CD14-positive monocyte (primary cell): ENCODE results near the gene IFNL2. TPM values are rescaled to one million over a fixed set of nuclear protein-coding genes. Genes with fewer than 3 reads are reported as not detected.
A peak's percentile ranks its signal among the peaks of the same experiment; 100 is the strongest.

Experiments
- DNase-seq, 3 donors: peaks; one replicate each; pipeline ENCODE4 v3.0.0-alpha.2; 2011 to 2022
- H2AFZ ChIP-seq: 2 replicates; pipeline ENCODE4 v1.6.0; 2012; ENCODE audit warnings: mild to moderate bottlenecking, low read depth, low read length, inconsistent platforms; ENCODE audit not compliant: insufficient read depth, poor library complexity, severe bottlenecking
- H3K27ac ChIP-seq, 2 donors: 1 replicate in 1 of 2; 2 replicates in 1 of 2; pipeline ENCODE4 v1.5.1; 2012 to 2013; ENCODE audit warnings: low read length in 2 of 2, control low read depth in 1 of 2, inconsistent platforms in 1 of 2, low read depth in 1 of 2, mild to moderate bottlenecking in 1 of 2
- H3K27me3 ChIP-seq, 2 donors: one replicate each; pipeline versions ENCODE4 v1.6.0 to v1.6.1; 2011 to 2013; ENCODE audit warnings: low read length in 2 of 2; ENCODE audit not compliant: control insufficient read depth in 2 of 2, insufficient read depth in 2 of 2
- H3K36me3 ChIP-seq, 2 donors: replicated peaks in 1 of 2; 1 replicate in 1 of 2; 2 replicates in 1 of 2; pipeline versions ENCODE4 v1.5.1 to v1.6.1; 2012 to 2013; ENCODE audit warnings: low read length in 2 of 2, control low read depth in 1 of 2, inconsistent platforms in 1 of 2, mild to moderate bottlenecking in 1 of 2; ENCODE audit not compliant: insufficient read depth in 2 of 2, control insufficient read depth in 1 of 2
- H3K4me1 ChIP-seq, 2 donors: 1 replicate in 1 of 2; 2 replicates in 1 of 2; pipeline versions ENCODE4 v1.5.1 to v1.6.1; 2012 to 2013; ENCODE audit warnings: low read length in 2 of 2, control low read depth in 1 of 2, inconsistent platforms in 1 of 2, mild to moderate bottlenecking in 1 of 2, moderate library complexity in 1 of 2; ENCODE audit not compliant: insufficient read depth in 2 of 2, control insufficient read depth in 1 of 2
- H3K4me2 ChIP-seq: replicated peaks from 2 replicates; pipeline ENCODE3; 2012; ENCODE audit warnings: low read length, moderate library complexity, mild to moderate bottlenecking; ENCODE audit not compliant: poor library complexity, severe bottlenecking; ENCODE audit errors: extremely low read depth
- H3K4me3 ChIP-seq, 3 experiments: fragments of 200-600 bp in 1 of 3; sonication (generic) in 1 of 3; replicated peaks in 1 of 3; 1 replicate in 2 of 3; 2 replicates in 1 of 3; pipeline ENCODE4 v1.5.1; 2011 to 2013; ENCODE audit warnings: low read length in 3 of 3, mild to moderate bottlenecking in 3 of 3, control low read depth in 2 of 3, low read depth in 2 of 3, inconsistent platforms in 1 of 3, moderate library complexity in 1 of 3
- H3K79me2 ChIP-seq: 2 replicates; pipeline ENCODE4 v1.6.0; 2012; ENCODE audit warnings: mild to moderate bottlenecking, control low read depth, inconsistent platforms, low read length, moderate library complexity; ENCODE audit not compliant: insufficient read depth
- H3K9ac ChIP-seq: 2 replicates; pipeline ENCODE4 v1.6.0; 2017; ENCODE audit warnings: low read length, mild to moderate bottlenecking; ENCODE audit not compliant: insufficient read depth, poor library complexity, severe bottlenecking
- H3K9me3 ChIP-seq, 2 donors: replicated peaks in 1 of 2; 1 replicate in 1 of 2; 2 replicates in 1 of 2; pipeline versions ENCODE4 v1.5.1 to v1.6.1; 2012 to 2013; ENCODE audit warnings: low read length in 2 of 2, control low read depth in 1 of 2; ENCODE audit not compliant: control insufficient read depth in 1 of 2, insufficient read depth in 1 of 2
- H4K20me1 ChIP-seq: 2 replicates; pipeline ENCODE4 v1.6.0; 2012; ENCODE audit warnings: mild to moderate bottlenecking, low read length, control low read depth, moderate library complexity; ENCODE audit not compliant: insufficient read depth
- H3K27ac Mint-ChIP-seq, 7 donors: one replicate each; pipeline ENCODE4 v1.8.0; 2020; ENCODE audit warnings: mild to moderate bottlenecking in 7 of 7, mixed read lengths in 7 of 7, moderate library complexity in 6 of 7, inconsistent platforms in 2 of 7
- H3K27me3 Mint-ChIP-seq, 3 donors: one replicate each; pipeline ENCODE4 v1.8.0; 2021 to 2022; ENCODE audit warnings: low read depth in 3 of 3, mild to moderate bottlenecking in 3 of 3, mixed read lengths in 3 of 3, moderate library complexity in 3 of 3, inconsistent platforms in 1 of 3
- H3K36me3 Mint-ChIP-seq, 2 donors: one replicate each; pipeline ENCODE4 v1.8.0; 2020; ENCODE audit warnings: mixed read lengths in 2 of 2, inconsistent platforms in 1 of 2, mild to moderate bottlenecking in 1 of 2
- H3K4me1 Mint-ChIP-seq: one replicate; pipeline ENCODE4 v1.8.0; 2020; ENCODE audit warnings: mild to moderate bottlenecking, mixed read lengths
- H3K4me3 Mint-ChIP-seq, 2 donors: one replicate each; pipeline ENCODE4 v1.8.0; 2020; ENCODE audit warnings: mild to moderate bottlenecking in 2 of 2, mixed read lengths in 2 of 2, moderate library complexity in 1 of 2
- H3K9me3 Mint-ChIP-seq, 7 donors: one replicate each; pipeline ENCODE4 v1.8.0; 2020 to 2022; ENCODE audit warnings: mixed read lengths in 7 of 7, mild to moderate bottlenecking in 6 of 7, moderate library complexity in 6 of 7, inconsistent platforms in 2 of 7
- CTCF ChIP-seq: fragments of 200-600 bp; IDR thresholded peaks from one replicate; pipeline ENCODE4 v1.8.0; 2022; ENCODE audit warnings: antibody characterized with exemption, mild to moderate bottlenecking
- WGBS: methylation state at CpG from one replicate; pipeline ENCODE4 v1.1.5; 2013; ENCODE audit warnings: missing lambda C conversion rate; ENCODE audit not compliant: insufficient coverage; 5-methylcytosine and 5-hydroxymethylcytosine counted together
- intact Hi-C, 2 donors: fragments of 100-400 bp; cut with micrococcal nuclease; formaldehyde crosslinking; loops; one replicate each; pipeline versions ENCODE4 v1.15.0 to v1.15.1; 2023
- polyA plus RNA-seq, 3 donors: library from polyadenylated mRNA; depleted of rRNA in 1 of 3; unstranded in 2 of 3; stranded (reverse) in 1 of 3; fragments of 300-500 nt in 2 of 3; fragments of >200 nt in 1 of 3; fragmentation: Illumina TruSeq in 2 of 3; gene quantifications; 1 replicate in 2 of 3; 2 replicates in 1 of 3; pipeline ENCODE4 v1.2.3, GENCODE V29; 2012 to 2021

The IFNL2 gene
- polyA plus RNA-seq, 3 donors: not detected

- Histone ChIP-seq H3K36me3 (peaks cover 17 to 19% of the 10 kb centered on the region in 2 donors), H3K79me2 (no peaks in the 10 kb centered on the region), H3K4me1 (peaks cover 4 to 7% of the 10 kb centered on the region in 2 donors), H3K4me3 (no peak overlapping the region), H3K9ac (no peak overlapping the region), H2AFZ (no peak overlapping the region), H4K20me1 (peaks cover 24% of the 10 kb centered on the region), H3K4me2 (no peak overlapping the region), H3K27me3 (peaks cover 0 to 20% of the 10 kb centered on the region in 2 donors), H3K9me3 (no peaks in the 10 kb centered on the region), H3K27ac (no peak overlapping the region)
- H3K27me3 Mint-ChIP-seq: peaks cover 22 to 33% (median 32%) of the 10 kb centered on the region in 3 donors
- peak overlapping the region in 1 of 7 donors; percentile 16 for H3K27ac Mint-ChIP-seq
- no peak for DNase-seq
- H3K4me1 Mint-ChIP-seq: peaks cover 12% of the 10 kb centered on the region
- TF ChIP-seq CTCF: no peak
- intact Hi-C loops: no loop called here
- no peak overlapping the region for H3K4me3 Mint-ChIP-seq
- peaks cover 0 to 7% (median 3%) of the 10 kb centered on the region in 7 donors for H3K9me3 Mint-ChIP-seq
- H3K36me3 Mint-ChIP-seq: peaks cover 30 to 45% of the 10 kb centered on the region in 2 donors
- WGBS: 100% methylated on average over 4 of the region's 4 CpGs
These were observed 50.5 kb downstream of the IFNL2 start for GRCh38 chr19:39318690-39319089.

- Histone ChIP-seq H3K27ac (no peak overlapping the region), H4K20me1 (peaks cover 28% of the 10 kb centered on the region), H3K27me3 (peaks cover 0 to 20% of the 10 kb centered on the region in 2 donors), H3K36me3 (peaks cover 11 to 13% of the 10 kb centered on the region in 2 donors), H2AFZ (no peak overlapping the region), H3K9me3 (no peaks in the 10 kb centered on the region), H3K4me1 (peaks cover 4 to 7% of the 10 kb centered on the region in 2 donors), H3K9ac (no peak overlapping the region), H3K4me3 (no peak overlapping the region), H3K79me2 (no peaks in the 10 kb centered on the region), H3K4me2 (peak overlapping the region; percentile 74)
- TF ChIP-seq CTCF: no peak
- 84% methylated on average over 4 of the region's 5 CpGs for WGBS
- intact Hi-C loops: no loop called here
- peak overlapping the region; percentile 47 to 66 for H3K4me3 Mint-ChIP-seq
- peaks cover 22 to 33% (median 32%) of the 10 kb centered on the region in 3 donors for H3K27me3 Mint-ChIP-seq
- peaks cover 0 to 7% (median 3%) of the 10 kb centered on the region in 7 donors for H3K9me3 Mint-ChIP-seq
- no peak for DNase-seq
- H3K4me1 Mint-ChIP-seq: peaks cover 16% of the 10 kb centered on the region
- H3K36me3 Mint-ChIP-seq: peaks cover 24 to 42% of the 10 kb centered on the region in 2 donors
- no peak overlapping the region for H3K27ac Mint-ChIP-seq
These were observed 51.1 kb downstream of the IFNL2 start for GRCh38 chr19:39319098-39319891.

Other genes with a start within 250 kb of the IFNL2 start
- gene FBXO27, start 235.8 kb upstream of the IFNL2 start, polyA plus RNA-seq: not detected
- not detected for gene ACP7, start 184.0 kb upstream of the IFNL2 start, polyA plus RNA-seq
- gene PAK4, start 142.6 kb upstream of the IFNL2 start, polyA plus RNA-seq: 10 to 100 TPM in 1 of 3 donors, 1 to 10 TPM in 2; 1.3 to 11.3 (median 1.5) TPM
- not detected for gene NCCRP1, start 71.4 kb upstream of the IFNL2 start, polyA plus RNA-seq
- not detected for gene SYCN, start 64.1 kb upstream of the IFNL2 start, polyA plus RNA-seq
- not detected for gene IFNL3, start 23.4 kb upstream of the IFNL2 start, polyA plus RNA-seq
- gene IFNL4, start 19.5 kb upstream of the IFNL2 start, polyA plus RNA-seq: not detected
- not detected for gene IFNL1, start 28.0 kb downstream of the IFNL2 start, polyA plus RNA-seq
- 1 to 10 TPM; 1.1 to 3.0 (median 1.9) TPM for gene LRFN1, start 52.5 kb downstream of the IFNL2 start, polyA plus RNA-seq
- 1,000 to 10,000 TPM in 2 of 3 donors, 100 to 1,000 TPM in 1; 548 to 1,874 (median 1,536) TPM for gene GMFG, start 67.6 kb downstream of the IFNL2 start, polyA plus RNA-seq
- gene SAMD4B, start 74.0 kb downstream of the IFNL2 start, polyA plus RNA-seq: 10 to 100 TPM in 1 of 3 donors, 1 to 10 TPM in 2; 4.5 to 56.6 (median 5.6) TPM
- gene PAF1, start 122.7 kb downstream of the IFNL2 start, polyA plus RNA-seq: 10 to 100 TPM; 22.7 to 37.8 (median 25.2) TPM
- gene MED29, start 123.0 kb downstream of the IFNL2 start, polyA plus RNA-seq: 10 to 100 TPM; 35.8 to 38.2 (median 37.0) TPM
- 1,000 to 10,000 TPM in 1 of 3 donors, 100 to 1,000 TPM in 2; 473 to 2,084 (median 632) TPM for gene ZFP36, start 138.5 kb downstream of the IFNL2 start, polyA plus RNA-seq
- gene PLEKHG2, start 144.3 kb downstream of the IFNL2 start, polyA plus RNA-seq: 100 to 1,000 TPM in 1 of 3 donors, 1 to 10 TPM in 1, under 1 TPM in 1; 0.73 to 202 (median 1.2) TPM
- 1,000 to 10,000 TPM in 2 of 3 donors, 100 to 1,000 TPM in 1; 689 to 2,619 (median 1,038) TPM for gene RPS16, start 167.6 kb downstream of the IFNL2 start, polyA plus RNA-seq
- 10 to 100 TPM; 43.6 to 83.2 (median 50.7) TPM for gene SUPT5H, start 177.2 kb downstream of the IFNL2 start, polyA plus RNA-seq
- 10 to 100 TPM; 22.0 to 54.6 (median 43.8) TPM for gene TIMM50, start 212.4 kb downstream of the IFNL2 start, polyA plus RNA-seq
- gene DLL3, start 230.6 kb downstream of the IFNL2 start, polyA plus RNA-seq: not detected
- gene SELENOV, start 246.7 kb downstream of the IFNL2 start, polyA plus RNA-seq: not detected